ENCODE results near the gene FAM120AOS.
A peak's percentile ranks its signal among the peaks of the same experiment; 100 is the strongest.

The FAM120AOS gene

DNA sequence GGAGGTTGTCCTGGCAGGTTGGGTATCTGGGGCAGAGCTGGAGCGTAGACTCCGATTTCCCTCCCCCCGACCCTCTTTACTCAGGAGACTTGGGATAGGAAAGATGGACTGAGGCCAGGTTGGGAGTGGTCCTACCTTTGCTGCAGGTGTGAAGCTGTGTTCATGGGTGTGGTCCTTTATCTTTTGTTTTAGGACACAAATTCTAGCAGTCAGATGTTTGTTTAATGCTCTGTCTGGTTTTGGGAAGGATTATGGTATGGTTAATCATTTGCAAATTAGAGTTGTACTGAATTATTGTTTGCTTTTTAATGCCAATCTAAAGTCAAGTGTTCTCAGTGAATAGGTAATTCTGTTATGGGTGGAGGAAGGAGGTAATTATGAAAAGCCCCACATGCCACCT is 14.1 kb upstream of the FAM120AOS start:
- no peak for DNase-seq (ENCODE audit: low read depth in 2 of 2)

DNA sequence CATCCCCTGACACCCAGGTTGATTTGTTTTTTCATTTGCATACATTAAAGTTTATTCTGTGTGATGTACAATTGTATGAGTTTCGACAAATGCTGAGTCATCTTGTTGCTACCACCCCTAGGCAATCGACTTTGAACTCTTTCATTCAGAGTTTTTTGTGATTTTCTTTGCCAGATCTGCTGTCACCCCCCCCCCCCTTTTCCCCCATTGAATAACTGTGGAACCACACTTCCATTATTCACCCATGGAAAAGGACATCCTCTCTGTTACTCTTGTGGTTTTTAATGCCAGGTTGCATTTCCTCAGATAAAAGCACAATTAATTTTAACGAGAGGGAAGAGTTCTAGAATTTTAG is 13.7 kb upstream of the FAM120AOS start:
- DNase-seq (ENCODE audit: low read depth in 2 of 2), result no peak

- DNase-seq (ENCODE audit: low read depth in 2 of 2), result no peak
These were observed 13.2 kb upstream of the FAM120AOS start for GRCh38 chr9:93466416-93467061.

GRCh38 chr9:93465855-93466254 is 12.5 kb upstream of the FAM120AOS start:
- no peak for DNase-seq (ENCODE audit: low read depth in 2 of 2)

- no peak for DNase-seq (ENCODE audit: low read depth in 2 of 2)
These were observed 11.5 kb upstream of the FAM120AOS start for GRCh38 chr9:93464876-93465275.

DNA sequence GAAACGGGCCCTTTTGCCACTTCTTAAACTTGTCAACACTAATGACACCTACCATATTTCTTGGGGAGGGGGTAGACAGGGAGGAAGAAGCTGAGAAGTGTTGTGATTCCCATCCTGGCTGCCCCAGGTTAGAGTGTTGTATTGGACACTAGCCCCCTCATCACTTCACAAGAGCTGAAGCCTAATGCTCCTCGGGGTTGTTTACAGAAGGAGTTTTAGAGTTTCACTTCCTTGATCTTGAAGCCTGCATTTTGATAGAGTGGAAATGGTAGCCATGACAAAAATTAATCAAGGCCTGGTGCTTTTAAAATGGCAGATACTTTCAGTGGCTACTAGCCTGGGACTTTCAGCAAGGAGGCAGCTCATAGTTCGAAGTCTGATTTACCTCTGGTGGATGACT is 11.0 kb upstream of the FAM120AOS start:
- DNase-seq (ENCODE audit: low read depth in 2 of 2), result no peak

- no peak for DNase-seq (ENCODE audit: low read depth in 2 of 2)
These were observed 10.4 kb upstream of the FAM120AOS start for GRCh38 chr9:93463638-93464248.

DNA sequence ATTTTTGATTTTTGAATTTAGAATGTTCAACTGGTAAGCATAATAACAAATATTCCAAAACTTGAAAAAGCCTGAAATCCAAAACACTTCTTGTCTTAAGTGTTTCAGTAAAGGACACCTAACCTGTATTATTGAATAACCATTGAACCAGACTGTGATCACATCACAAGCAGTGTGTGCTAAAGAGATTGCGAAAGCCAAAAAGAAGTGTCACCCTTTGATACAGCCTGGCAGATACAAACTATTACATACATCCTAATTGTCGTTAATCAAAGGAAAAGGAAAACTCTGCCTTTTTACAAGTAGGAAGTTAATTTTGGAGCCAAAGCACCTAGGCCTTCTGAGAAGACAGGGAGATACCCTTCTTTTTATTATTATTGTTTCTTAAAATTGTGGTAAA is 8.4 kb upstream of the FAM120AOS start:
- DNase-seq (ENCODE audit: low read depth in 2 of 2), result no peak

GRCh38 chr9:93461414-93461743 is 8.0 kb upstream of the FAM120AOS start:
- no peak for DNase-seq (ENCODE audit: low read depth in 2 of 2)

DNA sequence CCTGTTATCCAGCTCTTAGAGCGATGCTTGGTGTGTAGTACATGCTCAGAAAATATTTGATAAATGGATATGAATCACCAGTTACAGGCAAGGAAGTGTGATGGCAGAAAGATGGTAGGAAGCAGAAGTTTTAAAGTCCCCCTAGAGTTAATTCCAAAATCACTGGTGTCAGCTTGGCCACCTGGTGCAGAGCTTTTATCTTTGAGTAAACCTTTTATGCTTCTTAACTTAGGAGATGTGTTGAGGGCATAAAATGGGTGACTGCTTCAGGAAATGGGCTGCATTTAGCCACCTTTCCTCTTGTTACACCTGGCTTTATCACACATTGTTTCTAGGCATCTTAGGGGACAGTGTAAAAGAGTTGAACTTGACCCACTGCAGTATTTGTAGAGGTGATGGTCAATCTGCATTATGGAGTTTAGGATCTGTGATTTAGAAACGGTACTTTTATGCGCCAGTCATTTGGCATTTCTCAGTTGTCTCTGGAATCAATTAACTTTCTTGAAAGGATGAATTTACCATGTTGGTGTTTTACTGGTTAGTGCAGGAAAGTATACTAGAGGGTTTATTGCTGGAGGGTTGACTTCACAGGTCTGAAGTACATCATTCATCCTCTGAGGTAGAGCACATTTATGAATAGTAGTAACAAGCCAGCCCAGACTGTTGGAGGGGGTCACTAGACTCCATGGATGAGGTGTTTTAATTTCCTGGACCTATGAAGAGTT is 7.5 kb upstream of the FAM120AOS start:
- DNase-seq (ENCODE audit: low read depth in 2 of 2), result no peak

GRCh38 chr9:93459432-93459847 is 6.1 kb upstream of the FAM120AOS start:
- DNase-seq (ENCODE audit: low read depth in 2 of 2), result no peak

DNA sequence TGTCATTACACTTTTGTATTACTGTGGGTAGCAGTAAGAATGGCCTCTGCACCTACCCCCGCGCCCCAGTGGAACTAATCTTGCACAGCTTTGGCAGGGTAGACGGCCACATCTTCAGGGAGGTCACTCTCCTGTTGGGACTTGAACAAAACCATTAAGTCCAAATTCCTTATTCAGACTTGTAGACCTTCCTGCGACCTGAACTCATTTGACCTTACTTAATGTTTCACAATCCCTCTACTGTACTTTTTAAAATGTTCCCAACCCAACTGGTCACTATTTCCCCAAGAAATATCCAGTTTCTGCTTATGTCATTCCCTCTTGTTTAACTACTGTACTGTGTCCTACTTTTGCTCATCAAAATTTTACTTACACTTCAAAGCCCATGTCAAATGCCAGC is 5.3 kb upstream of the FAM120AOS start:
- no peak for DNase-seq (ENCODE audit: low read depth in 2 of 2)

GRCh38 chr9:93457006-93457405 is 3.6 kb upstream of the FAM120AOS start:
- no peak for DNase-seq (ENCODE audit: low read depth in 2 of 2)

DNA sequence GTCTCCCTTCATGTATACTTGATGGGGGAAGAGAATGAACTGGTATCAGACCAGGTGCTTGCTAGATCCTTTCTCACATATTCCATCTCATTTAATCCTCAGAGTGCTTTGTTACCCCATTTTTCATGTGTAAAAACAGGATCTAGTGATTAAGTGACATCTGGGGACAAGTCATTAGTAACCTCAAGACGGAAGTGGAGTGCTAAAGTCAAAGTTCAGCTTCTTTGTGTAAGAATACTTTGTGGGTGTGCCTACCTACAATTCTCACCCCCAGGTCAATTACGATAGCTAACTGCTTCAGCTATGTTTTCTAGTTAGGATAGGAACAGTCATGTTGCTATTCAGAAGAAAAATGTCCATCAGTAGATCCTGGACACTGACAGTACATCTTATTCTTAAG is 3.1 kb upstream of the FAM120AOS start:
- no peak for DNase-seq (ENCODE audit: low read depth in 2 of 2)

DNA sequence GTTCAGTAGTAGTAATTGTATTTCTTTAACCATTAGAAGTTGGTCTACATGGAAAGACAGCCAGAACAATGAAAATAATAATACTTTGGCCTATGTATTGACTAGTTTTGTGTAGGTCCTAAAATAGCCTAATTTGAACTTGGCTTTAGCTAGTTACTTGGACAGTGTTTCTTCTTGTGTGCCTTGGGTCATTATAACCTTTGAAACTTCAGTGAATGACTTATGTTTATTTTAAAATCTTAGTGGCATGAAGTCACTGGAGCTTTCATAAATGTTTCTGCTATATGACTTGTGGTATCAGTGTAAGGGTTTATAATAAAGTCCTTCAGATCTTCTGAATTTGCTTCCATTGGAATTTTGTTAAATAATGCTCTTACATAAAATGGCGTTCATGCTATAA is 2.6 kb upstream of the FAM120AOS start:
- DNase-seq (ENCODE audit: low read depth in 2 of 2), result no peak

GRCh38 chr9:93452710-93453046 is 703 bp downstream of the FAM120AOS start:
- DNase-seq (ENCODE audit: low read depth in 2 of 2), result no peak

DNA sequence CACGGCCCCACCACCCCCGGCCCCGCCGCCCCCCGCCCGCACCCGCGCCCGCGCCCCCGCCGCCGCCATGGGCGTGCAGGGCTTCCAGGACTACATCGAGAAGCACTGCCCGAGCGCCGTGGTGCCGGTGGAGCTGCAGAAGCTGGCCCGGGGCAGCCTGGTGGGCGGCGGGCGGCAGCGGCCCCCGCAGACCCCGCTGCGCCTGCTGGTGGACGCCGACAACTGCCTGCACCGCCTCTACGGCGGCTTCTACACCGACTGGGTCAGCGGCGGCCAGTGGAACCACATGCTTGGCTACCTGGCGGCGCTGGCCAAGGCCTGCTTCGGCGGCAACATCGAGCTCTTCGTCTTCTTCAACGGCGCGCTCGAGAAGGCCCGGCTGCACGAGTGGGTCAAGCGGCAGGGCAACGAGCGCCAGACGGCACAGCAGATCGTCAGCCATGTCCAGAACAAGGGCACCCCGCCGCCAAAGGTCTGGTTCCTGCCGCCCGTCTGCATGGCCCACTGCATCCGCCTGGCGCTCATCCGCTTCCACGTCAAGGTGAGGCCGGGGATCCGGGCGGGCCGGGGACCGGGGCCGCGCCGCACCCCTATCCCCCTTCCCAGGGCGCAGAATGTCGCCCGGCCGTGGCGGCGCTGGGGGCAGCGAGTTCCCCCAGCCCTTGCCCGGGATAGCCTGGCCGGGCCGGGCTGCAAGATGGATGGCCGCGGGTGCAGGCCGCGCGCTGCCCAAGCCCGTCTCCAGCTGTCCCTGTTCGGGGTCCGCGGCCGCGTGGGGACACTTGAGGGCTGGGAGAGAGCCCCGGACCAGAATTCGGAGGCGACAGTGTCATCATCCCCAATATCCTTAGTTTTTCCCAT is 1.3 kb downstream of the FAM120AOS start:
- DNase-seq (ENCODE audit: low read depth in 2 of 2), result peak in 1 of 2 donors; percentile 1

DNA sequence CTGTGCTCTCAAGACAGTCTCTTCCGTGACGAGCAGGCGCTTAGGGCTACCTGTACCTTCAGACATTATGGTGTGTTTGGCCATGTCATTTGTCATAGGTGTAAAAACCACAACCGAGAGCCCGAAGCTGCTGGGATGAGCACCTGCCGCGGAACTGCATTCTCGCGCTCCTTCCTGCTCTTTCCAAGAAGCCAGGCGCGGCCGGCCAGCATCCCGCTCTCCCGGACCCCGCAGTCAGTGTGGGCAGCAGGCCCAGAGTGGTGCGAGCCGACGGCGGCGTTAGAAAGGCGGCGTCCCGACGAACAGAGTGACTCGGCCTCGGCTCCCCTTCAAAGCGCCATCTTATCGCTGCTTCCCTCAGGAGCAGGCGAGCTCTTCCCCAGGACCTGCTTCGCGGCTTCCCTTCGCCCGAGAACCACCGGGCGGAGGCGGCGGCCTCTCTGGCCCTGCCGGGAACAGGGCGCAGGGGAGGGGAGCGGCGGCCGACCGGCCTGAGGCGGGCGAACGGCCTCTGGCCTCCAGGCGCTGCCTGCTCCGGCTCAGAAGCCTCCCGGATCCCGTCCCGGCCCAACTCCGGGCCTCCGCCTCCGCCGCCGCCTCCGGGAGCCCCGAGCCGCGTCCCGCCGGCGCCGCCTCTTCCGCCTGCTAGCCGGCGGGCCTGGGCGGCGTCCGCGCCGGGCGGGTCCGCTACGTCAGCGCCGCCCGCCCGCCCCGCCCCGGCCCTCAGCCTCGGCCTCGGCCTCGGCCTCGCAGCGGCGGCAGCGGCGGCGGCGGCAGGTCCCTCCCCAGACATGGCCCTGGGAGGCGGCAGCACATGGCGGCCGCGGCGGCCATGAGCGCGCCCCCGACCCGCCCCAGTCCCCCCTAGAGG is 2.2 kb downstream of the FAM120AOS start, which contains the start of gene FAM120A:
TSS of gene FAM120A (plus strand) at position 741 of the 871 bp plus-strand sequence. CDS start 231 bp downstream, outside the sequence.
- peak; percentile 45 to 48 for DNase-seq (ENCODE audit: low read depth in 2 of 2)

DNA sequence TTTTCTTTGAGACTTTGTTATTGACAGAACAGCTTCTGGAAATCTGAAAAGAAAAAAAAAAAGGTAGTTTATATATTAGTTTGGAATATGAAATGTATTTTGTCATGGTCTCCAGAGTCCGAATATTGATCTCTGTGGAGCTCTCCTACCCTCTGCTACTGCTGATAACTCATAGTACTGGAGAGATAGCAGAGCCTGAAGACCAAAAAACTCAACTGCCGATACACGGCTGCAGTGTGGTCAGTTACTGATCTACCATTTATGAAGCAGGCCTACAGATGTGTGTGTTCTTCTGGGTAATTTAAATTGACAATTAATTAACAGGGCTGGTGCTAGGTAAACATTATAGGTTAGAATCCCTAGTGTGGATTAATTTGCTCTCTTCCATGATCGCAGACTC is 5.7 kb downstream of the FAM120AOS start:
- DNase-seq (ENCODE audit: low read depth in 2 of 2), result no peak

- DNase-seq (ENCODE audit: low read depth in 2 of 2), result no peak
These were observed 7.3 kb downstream of the FAM120AOS start for GRCh38 chr9:93446073-93446472.

- DNase-seq (ENCODE audit: low read depth in 2 of 2), result no peak
These were observed 12.3 kb downstream of the FAM120AOS start for GRCh38 chr9:93440896-93441580.

Measured in activated CD8-positive, alpha-beta memory T cell treated with anti-CD3 and anti-CD28 coated beads for 4 hours (primary cell).